Aorta (tissue), 5 donors: ENCODE results near the gene AZIN2. TPM values are rescaled to one million over a fixed set of nuclear protein-coding genes. Genes with fewer than 3 reads are reported as not detected.

Experiments used
- ATAC-seq: fragments of 200-7000 bp; cut with Tn5 transposase; one replicate; pipeline ENCODE4 v1.9.1; 2022; ENCODE audit warnings: moderate library complexity; ENCODE audit not compliant: low FRiP score
- DNase-seq, 2 donors: peaks; one replicate each; pipeline ENCODE4 v3.0.0-alpha.2; 2020
- H3K27ac ChIP-seq, 2 donors: one replicate each; pipeline ENCODE4 v1.5.1; 2013; ENCODE audit warnings: low read length in 2 of 2, mild to moderate bottlenecking in 2 of 2, moderate library complexity in 2 of 2, control low read depth in 1 of 2, inconsistent platforms in 1 of 2, low read depth in 1 of 2
- H3K27me3 ChIP-seq, 2 donors: one replicate each; pipeline ENCODE4 v1.6.1; 2013; ENCODE audit warnings: control low read depth in 1 of 2, low read length in 1 of 2, mild to moderate bottlenecking in 1 of 2, moderate library complexity in 1 of 2; ENCODE audit not compliant: insufficient read depth in 2 of 2, control insufficient read depth in 1 of 2
- H3K36me3 ChIP-seq, 2 donors: one replicate each; pipeline ENCODE4 v1.6.1; 2013; ENCODE audit warnings: control low read depth in 1 of 2, low read length in 1 of 2, mild to moderate bottlenecking in 1 of 2; ENCODE audit not compliant: insufficient read depth in 2 of 2, control insufficient read depth in 1 of 2
- H3K4me1 ChIP-seq, 2 donors: one replicate each; pipeline ENCODE4 v1.6.1; 2013; ENCODE audit warnings: low read length in 2 of 2, control low read depth in 1 of 2, mild to moderate bottlenecking in 1 of 2, moderate library complexity in 1 of 2; ENCODE audit not compliant: insufficient read depth in 2 of 2, control insufficient read depth in 1 of 2
- H3K4me3 ChIP-seq, 2 donors: one replicate each; pipeline ENCODE4 v1.5.1; 2013; ENCODE audit warnings: low read length in 2 of 2, control low read depth in 1 of 2, mild to moderate bottlenecking in 1 of 2
- H3K9me3 ChIP-seq: one replicate; pipeline ENCODE4 v1.6.1; 2013; ENCODE audit warnings: mild to moderate bottlenecking, low read length; ENCODE audit not compliant: control insufficient read depth
- WGBS, 2 donors: extraction: QIAGEN DNeasy Blood & Tissue Kit; methylation state at CpG; one replicate each; pipeline ENCODE4 v1.1.7; 2013; 5-methylcytosine and 5-hydroxymethylcytosine counted together
- intact Hi-C, 2 donors: fragments of 100-400 bp; cut with DNase I; formaldehyde crosslinking; loops; one replicate each; pipeline versions ENCODE4 v1.14.2 to v1.15.0; 2022
- polyA plus RNA-seq, 2 donors: library from polyadenylated mRNA; stranded (reverse); fragments of 200-250 nt; gene quantifications; one replicate each; pipeline ENCODE4 v1.2.3, GENCODE V29; 2013
- total RNA-seq, 2 donors: library from RNA; stranded (reverse); fragmentation: NEBNext Ultra II Directional; extraction: Animal tissue kit (Norgen Biotek cat#: 25700); gene quantifications; one replicate each; pipeline ENCODE4 v1.2.1, GENCODE V29; 2021
- donor health status: healthy with polysubstance abuse.
- donor health status: Bipolar disorder and iron deficiency.
- donor health status: DM: no; HTN: no; CAD: no.
- donor health status: DM: no; HTN: no; CAD: no.
- donor health status: DM: yes; HTN: yes; CAD: no.

Gene AZIN2
- total and polyA plus RNA-seq, 4 donors = 1.5 to 14.4 (median 3.2) TPM

GRCh38 chr1:33110477-33110876 is 29.5 kb downstream of the AZIN2 start:
- intact Hi-C loops = no loop called here
- no peak for DNase-seq
- H3K4me1 ChIP-seq = no peaks in the 10 kb centered on the region
- H3K27me3 ChIP-seq = no peaks in the 10 kb centered on the region
- H3K27ac ChIP-seq = no peak overlapping the region
- H3K9me3 ChIP-seq = peaks cover 3% of the 10 kb centered on the region
- H3K4me3 ChIP-seq = no peak overlapping the region
- H3K36me3 ChIP-seq = no peaks in the 10 kb centered on the region
- ATAC-seq = no peak

- intact Hi-C loops = no loop called here
- Histone ChIP-seq H3K4me1 (no peaks in the 10 kb centered on the region), H3K36me3 (no peaks in the 10 kb centered on the region), H3K9me3 (peaks cover 3% of the 10 kb centered on the region), H3K27ac (no peak overlapping the region), H3K27me3 (no peaks in the 10 kb centered on the region), H3K4me3 (no peak overlapping the region)
- DNase-seq (no peak), ATAC-seq (no peak)
- 31 to 33% methylated on average over 3 of the region's 3 CpGs for WGBS, 2 donors
Measured at GRCh38 chr1:33111965-33112364, 31.0 kb downstream of the AZIN2 start.

GRCh38 chr1:33117440-33118085 is 36.6 kb downstream of the AZIN2 start:
- intact Hi-C loops = no loop called here
- no peaks in the 10 kb centered on the region for H3K9me3 ChIP-seq
- no peaks in the 10 kb centered on the region for H3K4me1 ChIP-seq
- no peaks in the 10 kb centered on the region for H3K27me3 ChIP-seq
- no peaks in the 10 kb centered on the region for H3K36me3 ChIP-seq
- no peak for ATAC-seq
- H3K4me3 ChIP-seq = no peak overlapping the region
- no peak for DNase-seq
- WGBS, 2 donors = 87 to 89% methylated on average over 13 of the region's 13 CpGs
- no peak overlapping the region for H3K27ac ChIP-seq

GRCh38 chr1:33118274-33118673 is 37.3 kb downstream of the AZIN2 start:
- ATAC-seq (no peak), DNase-seq (no peak)
- intact Hi-C loops = no loop called here
- H3K4me1 ChIP-seq = no peaks in the 10 kb centered on the region
- no peaks in the 10 kb centered on the region for H3K27me3 ChIP-seq
- H3K4me3 ChIP-seq = no peak overlapping the region
- H3K27ac ChIP-seq = no peak overlapping the region
- no peaks in the 10 kb centered on the region for H3K9me3 ChIP-seq
- no peaks in the 10 kb centered on the region for H3K36me3 ChIP-seq
- WGBS, 2 donors = 69 to 70% methylated on average over 4 of the region's 4 CpGs

GRCh38 chr1:33119050-33119449 is 38.1 kb downstream of the AZIN2 start:
- ATAC-seq (no peak), DNase-seq (no peak)
- 72 to 94% methylated on average over 2 of the region's 2 CpGs for WGBS, 2 donors
- intact Hi-C loops = no loop called here
- H3K9me3 ChIP-seq = no peaks in the 10 kb centered on the region
- H3K4me3 ChIP-seq = no peak overlapping the region
- no peaks in the 10 kb centered on the region for H3K36me3 ChIP-seq
- H3K27ac ChIP-seq = no peak overlapping the region
- H3K27me3 ChIP-seq = no peaks in the 10 kb centered on the region
- H3K4me1 ChIP-seq = no peaks in the 10 kb centered on the region

- Histone ChIP-seq H3K36me3 (no peaks in the 10 kb centered on the region), H3K27ac (no peak overlapping the region), H3K27me3 (no peaks in the 10 kb centered on the region), H3K4me3 (no peak overlapping the region), H3K9me3 (no peaks in the 10 kb centered on the region), H3K4me1 (no peaks in the 10 kb centered on the region)
- 58% methylated on average over 15 to 16 of the region's 16 CpGs for WGBS, 2 donors
- ATAC-seq (no peak), DNase-seq (no peak)
- intact Hi-C loops = loop anchor here in 1 of 2 donors (10.0 kb wide), 1 partner anchor 175 kb away; no protein-coding TSS in a partner anchor
Measured at GRCh38 chr1:33119532-33120217, 38.7 kb downstream of the AZIN2 start.

GRCh38 chr1:33120436-33121231 is 39.7 kb downstream of the AZIN2 start:
- Histone ChIP-seq H3K4me3 (no peak overlapping the region), H3K4me1 (no peaks in the 10 kb centered on the region), H3K27ac (no peak overlapping the region), H3K27me3 (no peaks in the 10 kb centered on the region), H3K36me3 (no peaks in the 10 kb centered on the region), H3K9me3 (no peaks in the 10 kb centered on the region)
- ATAC-seq (no peak), DNase-seq (no peak)
- WGBS, 2 donors = 79 to 80% methylated on average over 8 of the region's 8 CpGs
- intact Hi-C loops = loop anchor here in 1 of 2 donors (10.0 kb wide), 1 partner anchor 174 kb away; no protein-coding TSS in a partner anchor

- Histone ChIP-seq H3K4me1 (no peaks in the 10 kb centered on the region), H3K27me3 (no peaks in the 10 kb centered on the region), H3K9me3 (no peaks in the 10 kb centered on the region), H3K4me3 (no peak overlapping the region), H3K27ac (no peak overlapping the region), H3K36me3 (no peaks in the 10 kb centered on the region)
- intact Hi-C loops = loop anchor here in 1 of 2 donors (10.0 kb wide), 1 partner anchor 173 kb away; no protein-coding TSS in a partner anchor
- no peak for ATAC-seq
- WGBS, 2 donors = 81 to 86% methylated on average over 5 of the region's 5 CpGs
- no peak for DNase-seq
Measured at GRCh38 chr1:33121728-33122127, 40.8 kb downstream of the AZIN2 start.
